Activated CD4-positive, alpha-beta T cell treated with anti-CD3 and anti-CD28 coated beads for 36 hours (primary cell): Measurements from ENCODE around the gene SPRR2G. TPM values are rescaled to one million over a fixed set of nuclear protein-coding genes. Genes with fewer than 3 reads are reported as not detected.
"Not testable (repeated sequence)": the region's sequence is repeated elsewhere in the genome, so short reads cannot be mapped to it uniquely, and the experiment has no call there.

Experiments used
- ATAC-seq: fragments of 200-7000 bp; cut with Tn5 transposase; one replicate; pipeline ENCODE4 v1.10.0; 2021; ENCODE audit warnings: mild to moderate bottlenecking, moderate library complexity
- CTCF ChIA-PET: fragments of 350-600 bp; sonication (Branson Sonifier 250); formaldehyde crosslinking; loops from one replicate; lab custom pipeline; 2021; ENCODE audit warnings: antibody characterized with exemption; lab: Charles Lee
- POLR2A ChIA-PET: fragments of 350-600 bp; sonication (Branson Sonifier 250); formaldehyde crosslinking; loops from one replicate; lab custom pipeline; 2021; ENCODE audit warnings: antibody characterized with exemption, inconsistent platforms; lab: Charles Lee
- DNase-seq: peaks from one replicate; pipeline ENCODE4 v3.0.0-alpha.2; 2020
- H3K27ac Mint-ChIP-seq: one replicate; pipeline ENCODE4 v1.8.0; 2021; ENCODE audit warnings: mixed read lengths
- H3K27me3 Mint-ChIP-seq: one replicate; pipeline ENCODE4 v1.8.0; 2021; ENCODE audit warnings: mixed read lengths
- H3K36me3 Mint-ChIP-seq: one replicate; pipeline ENCODE4 v1.8.0; 2021; ENCODE audit warnings: low read depth, mixed read lengths
- H3K4me1 Mint-ChIP-seq: one replicate; pipeline ENCODE4 v1.8.0; 2021; ENCODE audit warnings: mixed read lengths
- H3K4me3 Mint-ChIP-seq: one replicate; pipeline ENCODE4 v1.8.0; 2021; ENCODE audit warnings: mild to moderate bottlenecking, moderate library complexity, mixed read lengths
- H3K9me3 Mint-ChIP-seq: one replicate; pipeline ENCODE4 v1.8.0; 2021; ENCODE audit warnings: low read depth, mixed read lengths
- intact Hi-C, 2 experiments: fragments of 100-400 bp; cut with DNase I in 1 of 2; cut with micrococcal nuclease in 1 of 2; formaldehyde crosslinking; loops; one replicate each; pipeline versions ENCODE4 v1.14.2 to v1.15.1; 2022 to 2024; cut with DNase I, micrococcal nuclease
- total RNA-seq, 2 experiments: library from RNA; stranded (reverse); gene quantifications; one replicate each; pipeline ENCODE4 v1.2.3, GENCODE V29; 2021

Gene SPRR2G
- not detected for total RNA-seq

GRCh38 chr1:153150846-153151245 lies at the start of gene SPRR2G:
Gene SPRR2G, minus strand, starts transcription at chr1:153150890. Its CDS starts 780 bp downstream, at chr1:153150110.
- POLR2A ChIA-PET: no interaction called here
- no peak for ATAC-seq

GRCh38 chr1:153195216-153195615 lies 44.5 kb upstream of the SPRR2G start:
- CTCF ChIA-PET: interaction anchor here (0.5 to 0.6 kb wide), 2 partner anchors 274 to 541 kb away, joined by 3 to 6 read pairs; no protein-coding TSS in a partner anchor

More at GRCh38 chr1:153150846-153151245, at the start of gene SPRR2G:
- Mint-ChIP-seq H3K4me1 (no peaks in the 10 kb centered on the region), H3K36me3 (no peaks in the 10 kb centered on the region), H3K4me3 (no peak within 1 kb of the TSS), H3K27ac (no peak within 1 kb of the TSS), H3K27me3 (peaks cover 21% of the 10 kb centered on the region), H3K9me3 (no peaks in the 10 kb centered on the region)
- no peak for DNase-seq
- intact Hi-C loops: no loop called here
- CTCF ChIA-PET: interaction anchor here (0.6 kb wide), 1 partner anchor 103 kb away, joined by 3 read pairs; no protein-coding TSS in a partner anchor

GRCh38 chr1:153194331-153195050 lies 43.8 kb upstream of the SPRR2G start:
- ATAC-seq (no peak), DNase-seq (no peak)
- Mint-ChIP-seq H3K4me1 (no peaks in the 10 kb centered on the region), H3K27me3 (peaks cover 55% of the 10 kb centered on the region), H3K36me3 (no peaks in the 10 kb centered on the region), H3K27ac (no peak overlapping the region), H3K9me3 (no peaks in the 10 kb centered on the region), H3K4me3 (no peak overlapping the region)
- intact Hi-C loops: loop anchor here in 1 of 2 experiments (10.0 kb wide), 1 partner anchor 320 kb away; the partner anchor contains the start of gene SMCP
- POLR2A ChIA-PET: no interaction called here
- CTCF ChIA-PET: interaction anchor here (0.6 kb wide), 1 partner anchor 275 kb away, joined by 3 read pairs; no protein-coding TSS in a partner anchor

More at GRCh38 chr1:153195216-153195615, 44.5 kb upstream of the SPRR2G start:
- Mint-ChIP-seq H3K4me3 (no peak overlapping the region), H3K27ac (no peak overlapping the region), H3K36me3 (no peaks in the 10 kb centered on the region), H3K4me1 (no peaks in the 10 kb centered on the region), H3K27me3 (peaks cover 50% of the 10 kb centered on the region), H3K9me3 (no peaks in the 10 kb centered on the region)
- DNase-seq (no peak), ATAC-seq (no peak)
- intact Hi-C loops: loop anchor here in 1 of 2 experiments (10.0 kb wide), 1 partner anchor 320 kb away; the partner anchor contains the start of gene SMCP
- POLR2A ChIA-PET: no interaction called here

GRCh38 chr1:153192697-153193096 lies 42.0 kb upstream of the SPRR2G start:
- Mint-ChIP-seq H3K4me3 (no peak overlapping the region), H3K27me3 (peaks cover 45% of the 10 kb centered on the region), H3K27ac (no peak overlapping the region), H3K4me1 (no peaks in the 10 kb centered on the region), H3K36me3 (no peaks in the 10 kb centered on the region), H3K9me3 (no peaks in the 10 kb centered on the region)
- DNase-seq: peak; percentile 9
- CTCF ChIA-PET: interaction anchor here (0.9 to 1.2 kb wide), 2 partner anchors 322 to 540 kb away, joined by 3 read pairs; no protein-coding TSS in a partner anchor
- POLR2A ChIA-PET: interaction anchor here (0.7 kb wide), 1 partner anchor 30 kb away, joined by 3 read pairs; no protein-coding TSS in a partner anchor
- intact Hi-C loops: loop anchor here in 1 of 2 experiments (10.0 kb wide), 1 partner anchor 318 kb away; the partner anchor contains the start of gene SMCP
- no peak for ATAC-seq

GRCh38 chr1:153190373-153190772 lies 39.7 kb upstream of the SPRR2G start:
- no peak overlapping the region for H3K4me3 Mint-ChIP-seq
- DNase-seq (no peak), ATAC-seq (no peak)
- H3K4me1 Mint-ChIP-seq: no peaks in the 10 kb centered on the region
- H3K9me3 Mint-ChIP-seq: peaks cover 11% of the 10 kb centered on the region
- CTCF ChIA-PET: interaction anchor here (0.5 to 0.6 kb wide), 2 partner anchors 13 to 1273 kb away, joined by 3 read pairs; partner anchors contain the start of gene LELP1
- peaks cover 52% of the 10 kb centered on the region for H3K27me3 Mint-ChIP-seq
- no peaks in the 10 kb centered on the region for H3K36me3 Mint-ChIP-seq
- H3K27ac Mint-ChIP-seq: no peak overlapping the region
- POLR2A ChIA-PET: no interaction called here
- intact Hi-C loops: loop anchor here in 1 of 2 experiments (10.0 kb wide), 1 partner anchor 316 kb away; the partner anchor contains the start of gene SMCP

- intact Hi-C loops: not testable (repeated sequence)
Measured at GRCh38 chr1:153188301-153188700, 37.6 kb upstream of the SPRR2G start.

GRCh38 chr1:153180556-153180955 lies 29.9 kb upstream of the SPRR2G start:
- DNase-seq: no peak
- no peaks in the 10 kb centered on the region for H3K4me1 Mint-ChIP-seq
- H3K27me3 Mint-ChIP-seq: peaks cover 17% of the 10 kb centered on the region
- H3K27ac Mint-ChIP-seq: no peak overlapping the region
- peaks cover 2% of the 10 kb centered on the region for H3K9me3 Mint-ChIP-seq
- intact Hi-C loops: no loop called here
- ChIA-PET POLR2A (no interaction called here), CTCF (no interaction called here)
- ATAC-seq: no peak
- H3K36me3 Mint-ChIP-seq: no peaks in the 10 kb centered on the region
- H3K4me3 Mint-ChIP-seq: no peak overlapping the region

More at GRCh38 chr1:153188301-153188700, 37.6 kb upstream of the SPRR2G start:
- H3K36me3 Mint-ChIP-seq, DNase-seq, H3K4me1 Mint-ChIP-seq, H3K4me3 Mint-ChIP-seq, H3K27ac Mint-ChIP-seq, ATAC-seq, POLR2A ChIA-PET, CTCF ChIA-PET: not testable (repeated sequence)
- Mint-ChIP-seq H3K27me3 (peaks cover 42% of the 10 kb centered on the region), H3K9me3 (peaks cover 11% of the 10 kb centered on the region)

- H3K4me3 Mint-ChIP-seq: no peak overlapping the region
- no peaks in the 10 kb centered on the region for H3K9me3 Mint-ChIP-seq
- H3K36me3 Mint-ChIP-seq: no peaks in the 10 kb centered on the region
- no peak for ATAC-seq
- H3K27me3 Mint-ChIP-seq: peaks cover 15% of the 10 kb centered on the region
- POLR2A ChIA-PET: no interaction called here
- intact Hi-C loops: no loop called here
- H3K4me1 Mint-ChIP-seq: no peaks in the 10 kb centered on the region
- H3K27ac Mint-ChIP-seq: no peak overlapping the region
- DNase-seq: no peak
- CTCF ChIA-PET: no interaction called here
Measured at GRCh38 chr1:153178922-153179321, 28.2 kb upstream of the SPRR2G start.

- Mint-ChIP-seq H3K27ac (no peak overlapping the region), H3K4me3 (no peak overlapping the region), H3K4me1 (no peaks in the 10 kb centered on the region), H3K27me3 (peaks cover 23% of the 10 kb centered on the region), H3K36me3 (no peaks in the 10 kb centered on the region), H3K9me3 (no peaks in the 10 kb centered on the region)
- ChIA-PET POLR2A (no interaction called here), CTCF (interaction anchor here (0.6 kb wide), 1 partner anchor 356 kb away, joined by 3 read pairs; no protein-coding TSS in a partner anchor)
- intact Hi-C loops: no loop called here
- DNase-seq (no peak), ATAC-seq (no peak)
Measured at GRCh38 chr1:153174624-153175023, 23.9 kb upstream of the SPRR2G start.

DNA sequence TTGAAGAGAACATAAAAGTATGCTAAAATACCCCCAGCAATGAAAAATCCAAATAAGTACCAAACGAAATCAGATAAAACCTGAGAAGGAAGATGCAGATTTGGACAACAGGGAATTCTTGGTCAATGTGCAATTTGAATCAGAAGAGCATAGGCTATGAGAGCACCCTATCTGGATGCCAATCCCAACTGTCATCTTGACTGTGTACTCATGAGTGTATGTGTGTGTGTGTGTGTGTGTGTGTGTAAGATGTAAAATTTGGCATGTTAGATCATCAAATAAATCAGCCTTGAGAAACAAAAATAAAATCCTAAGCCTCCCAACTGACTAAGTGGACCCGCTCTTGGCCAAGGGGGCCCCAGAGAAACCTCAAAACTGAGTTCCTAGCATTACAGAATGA lies 18.0 kb upstream of the SPRR2G start:
- Mint-ChIP-seq H3K4me1 (no peaks in the 10 kb centered on the region), H3K4me3 (no peak overlapping the region), H3K27me3 (peaks cover 37% of the 10 kb centered on the region), H3K9me3 (no peaks in the 10 kb centered on the region), H3K27ac (no peak overlapping the region), H3K36me3 (no peaks in the 10 kb centered on the region)
- intact Hi-C loops: no loop called here
- CTCF ChIA-PET: no interaction called here
- DNase-seq: no peak
- POLR2A ChIA-PET: no interaction called here
- ATAC-seq: no peak

DNA sequence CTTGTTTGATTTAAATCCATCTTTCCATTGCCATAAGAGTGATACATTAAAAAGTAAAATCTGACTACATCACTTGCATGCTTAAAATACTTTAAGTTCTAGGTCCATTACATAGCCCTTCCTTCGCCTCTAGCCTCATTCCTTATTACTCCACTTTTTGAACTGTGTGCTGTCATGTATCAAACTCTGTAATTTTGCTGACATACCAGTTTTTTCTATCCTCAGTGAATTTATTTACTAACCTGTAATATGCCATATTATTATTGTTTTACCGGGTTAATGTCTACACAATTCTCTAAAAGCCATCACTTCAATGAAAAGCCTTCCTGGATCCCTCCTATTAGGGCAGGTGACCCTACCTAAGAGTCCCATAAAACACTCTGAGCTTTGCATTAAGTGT lies 4.9 kb upstream of the SPRR2G start:
- intact Hi-C loops: no loop called here
- H3K9me3 Mint-ChIP-seq: peaks cover 14% of the 10 kb centered on the region
- H3K27ac Mint-ChIP-seq: no peak overlapping the region
- no peak for DNase-seq
- POLR2A ChIA-PET: no interaction called here
- no peak for ATAC-seq
- H3K27me3 Mint-ChIP-seq: peaks cover 16% of the 10 kb centered on the region
- H3K4me3 Mint-ChIP-seq: no peak overlapping the region
- CTCF ChIA-PET: no interaction called here
- H3K4me1 Mint-ChIP-seq: no peaks in the 10 kb centered on the region
- H3K36me3 Mint-ChIP-seq: no peaks in the 10 kb centered on the region
